Measurements from ENCODE around the gene DNAH8.
"Not testable (repeated sequence)": the region's sequence is repeated elsewhere in the genome, so short reads cannot be mapped to it uniquely, and the experiment has no call there.

DNAH8 gene

DNA sequence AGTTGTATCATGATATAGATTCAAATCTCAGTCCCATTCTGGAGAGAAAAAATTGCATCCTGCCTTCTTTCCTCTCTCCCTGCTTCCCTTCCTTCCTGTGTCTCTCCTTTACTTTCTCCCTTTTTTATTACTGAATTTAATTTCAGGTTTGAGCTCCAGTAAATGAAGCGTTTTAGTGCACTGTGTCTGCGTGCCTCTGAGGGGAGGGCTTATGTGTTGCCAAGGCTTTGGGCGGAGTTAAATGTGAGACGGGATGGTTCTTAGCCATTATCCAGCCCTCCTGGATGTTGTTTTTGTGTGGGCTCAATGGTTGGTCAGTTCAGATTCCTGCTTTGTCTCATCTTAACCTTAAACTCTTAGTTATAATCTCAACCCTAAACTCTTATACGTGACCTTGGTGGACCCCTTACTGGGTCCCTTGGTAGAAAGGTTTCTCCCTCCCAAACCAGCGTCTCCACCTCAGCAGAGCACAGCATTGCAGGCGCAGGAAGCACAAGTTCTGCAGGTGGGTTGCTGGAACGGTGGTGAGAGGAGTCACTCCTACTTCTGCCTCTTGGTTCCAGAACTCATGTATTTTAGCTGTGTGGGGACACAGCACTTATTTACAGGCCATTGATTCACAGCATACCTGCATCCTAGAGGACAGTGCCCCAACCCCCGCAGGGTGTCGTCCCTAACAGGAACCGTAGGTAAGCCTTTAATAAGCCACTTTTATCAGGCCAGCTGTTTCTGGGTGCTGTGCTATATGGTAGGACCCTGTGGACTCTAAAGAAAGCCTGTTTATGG lies 68.5 kb downstream of the DNAH8 start:
- peaks cover 5% of the 10 kb centered on the region; the same call in 1 of the 2 replicates for H3K4me1 ChIP-seq (ENCODE audit: insufficient read depth, low read length)
- H3K36me3 ChIP-seq (ENCODE audit: insufficient read depth, low read length), result no peaks in the 10 kb centered on the region
- H3K9me3 ChIP-seq (ENCODE audit: control insufficient read depth, insufficient read depth, low read length), result no peaks in the 10 kb centered on the region
- H3K9ac ChIP-seq (ENCODE audit: low read depth, low read length), result no peak overlapping the region

DNA sequence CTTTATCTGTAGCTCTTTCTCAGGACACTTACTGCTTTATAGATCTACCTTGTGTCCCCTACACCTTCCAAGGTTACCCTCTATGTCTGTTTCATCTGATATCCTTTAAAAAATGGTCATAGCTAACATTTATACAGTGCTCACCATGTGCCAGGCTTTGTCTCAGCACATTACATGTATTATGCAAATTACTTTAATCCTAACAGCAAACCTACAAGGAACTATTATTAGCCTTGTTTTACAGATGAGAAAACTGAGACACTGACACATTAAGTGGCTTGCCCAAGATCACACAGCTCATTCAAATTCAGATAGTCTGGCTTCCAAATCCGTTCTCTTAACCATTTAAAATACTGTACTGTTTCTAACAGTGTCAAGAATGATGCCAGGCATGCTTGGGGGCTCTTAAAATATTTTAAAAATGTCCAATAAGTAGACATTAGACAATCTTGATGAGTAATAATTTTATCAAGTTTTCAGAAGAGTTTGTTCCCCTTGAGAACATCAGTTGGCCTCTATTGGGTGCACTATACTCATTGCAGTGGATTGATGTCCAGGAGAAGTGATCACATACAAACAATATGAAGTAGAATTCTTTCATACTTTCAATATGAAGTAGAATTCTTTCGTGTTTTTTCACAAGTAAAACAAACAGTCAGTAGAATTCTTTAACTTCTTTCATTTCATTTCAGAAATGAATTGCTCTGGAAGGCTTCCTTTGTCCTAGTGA lies 69.6 kb downstream of the DNAH8 start:
- no peaks in the 10 kb centered on the region for H3K9me3 ChIP-seq (ENCODE audit: control insufficient read depth, insufficient read depth, low read length)
- H3K36me3 ChIP-seq (ENCODE audit: insufficient read depth, low read length), result no peaks in the 10 kb centered on the region
- no peak overlapping the region for H3K9ac ChIP-seq (ENCODE audit: low read depth, low read length)
- peaks cover 5% of the 10 kb centered on the region; the same call in 1 of the 2 replicates for H3K4me1 ChIP-seq (ENCODE audit: insufficient read depth, low read length)

DNA sequence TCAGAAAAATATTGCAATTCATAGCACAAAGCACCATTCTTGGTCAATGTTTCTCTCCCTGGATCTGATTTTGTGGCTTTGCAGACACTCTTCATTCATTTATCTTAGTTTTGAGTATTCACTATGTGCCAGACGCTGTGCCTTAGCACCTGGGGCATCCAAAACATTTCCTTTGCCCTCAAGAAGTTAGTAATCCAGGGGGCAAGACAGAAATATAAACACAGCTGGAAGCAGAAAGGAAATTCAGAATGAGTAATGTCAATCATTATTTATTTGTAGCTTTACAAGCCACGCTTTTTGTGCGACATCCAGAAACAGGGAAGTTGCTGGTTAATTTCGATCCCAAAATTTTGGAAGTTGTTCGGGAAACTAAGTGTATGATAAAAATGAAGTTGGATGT lies 71.4 kb downstream of the DNAH8 start:
- H3K9ac ChIP-seq (ENCODE audit: low read depth, low read length), result no peak overlapping the region
- no peaks in the 10 kb centered on the region for H3K36me3 ChIP-seq (ENCODE audit: insufficient read depth, low read length)
- no peaks in the 10 kb centered on the region for H3K9me3 ChIP-seq (ENCODE audit: control insufficient read depth, insufficient read depth, low read length)
- peaks cover 5% of the 10 kb centered on the region; the same call in 1 of the 2 replicates for H3K4me1 ChIP-seq (ENCODE audit: insufficient read depth, low read length)

DNA sequence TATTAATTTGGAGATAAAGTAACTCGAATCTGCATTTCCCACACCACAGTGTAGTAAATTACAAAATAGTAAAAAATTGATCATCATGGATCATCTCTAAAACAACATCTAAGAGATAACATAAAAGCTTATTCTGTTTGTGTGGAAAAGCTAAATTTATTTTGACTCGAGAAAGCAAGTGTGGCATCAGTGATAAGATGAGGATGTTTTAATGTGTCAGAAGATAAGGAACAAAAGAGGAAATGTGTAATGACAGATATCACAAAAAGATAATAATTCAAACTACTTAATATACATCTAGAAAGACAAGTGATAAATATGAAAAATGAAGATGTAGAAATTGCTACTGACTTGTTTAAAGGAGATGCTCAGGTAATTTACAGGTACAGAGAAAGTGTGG lies 74.1 kb downstream of the DNAH8 start:
- Histone ChIP-seq H3K4me1 (ENCODE audit: insufficient read depth, low read length) (peaks cover 2% of the 10 kb centered on the region; the same call in 1 of the 2 replicates), H3K9ac (ENCODE audit: low read depth, low read length) (no peak overlapping the region), H3K9me3 (ENCODE audit: control insufficient read depth, insufficient read depth, low read length) (no peaks in the 10 kb centered on the region), H3K36me3 (ENCODE audit: insufficient read depth, low read length) (no peaks in the 10 kb centered on the region)

DNA sequence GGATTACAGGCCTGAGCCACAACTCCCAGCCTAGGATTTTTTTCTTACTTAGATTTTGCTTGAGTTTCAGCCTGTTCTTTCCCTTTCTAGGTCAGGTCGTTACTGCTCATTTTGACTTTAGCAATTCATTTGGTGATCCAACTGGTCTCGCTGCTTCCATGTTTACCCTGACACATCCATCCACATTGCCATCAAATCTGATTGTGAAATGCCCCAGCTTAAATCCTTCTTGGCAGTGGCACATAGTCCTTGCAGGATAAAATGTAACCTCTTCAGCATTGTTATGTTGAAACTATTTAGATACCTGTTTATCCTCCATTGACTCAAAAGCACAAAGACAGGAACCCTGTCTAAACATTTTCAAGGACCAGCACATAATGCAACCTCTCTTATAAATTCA lies 77.2 kb downstream of the DNAH8 start:
- Histone ChIP-seq H3K9me3 (ENCODE audit: control insufficient read depth, insufficient read depth, low read length) (no peaks in the 10 kb centered on the region), H3K36me3 (ENCODE audit: insufficient read depth, low read length) (no peaks in the 10 kb centered on the region), H3K9ac (ENCODE audit: low read depth, low read length) (no peak overlapping the region), H3K4me1 (ENCODE audit: insufficient read depth, low read length) (peaks cover 4% of the 10 kb centered on the region; the same call in 1 of the 2 replicates)

DNA sequence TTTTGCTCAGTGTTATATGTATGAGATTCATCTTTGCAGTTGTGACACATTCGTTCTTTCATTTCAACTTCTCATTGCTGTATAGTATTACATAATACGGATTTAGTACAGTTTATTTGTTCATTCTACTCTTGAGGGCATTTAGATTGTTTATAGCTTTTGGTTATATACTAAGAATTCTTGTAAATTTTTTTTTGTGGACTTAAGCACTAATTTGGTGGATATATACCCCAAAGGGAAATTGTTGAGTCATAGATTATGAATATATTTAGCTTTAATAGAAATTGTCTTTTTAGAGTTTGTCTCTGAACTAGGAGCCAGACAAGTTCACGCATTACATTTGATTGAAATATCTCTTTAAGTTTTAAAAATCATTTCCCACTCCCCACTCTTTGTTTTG lies 79.6 kb downstream of the DNAH8 start:
- H3K9ac ChIP-seq (ENCODE audit: low read depth, low read length), result no peak overlapping the region
- peaks cover 6% of the 10 kb centered on the region for H3K4me1 ChIP-seq (ENCODE audit: insufficient read depth, low read length)
- no peaks in the 10 kb centered on the region for H3K36me3 ChIP-seq (ENCODE audit: insufficient read depth, low read length)
- H3K9me3 ChIP-seq (ENCODE audit: control insufficient read depth, insufficient read depth, low read length), result no peaks in the 10 kb centered on the region

DNA sequence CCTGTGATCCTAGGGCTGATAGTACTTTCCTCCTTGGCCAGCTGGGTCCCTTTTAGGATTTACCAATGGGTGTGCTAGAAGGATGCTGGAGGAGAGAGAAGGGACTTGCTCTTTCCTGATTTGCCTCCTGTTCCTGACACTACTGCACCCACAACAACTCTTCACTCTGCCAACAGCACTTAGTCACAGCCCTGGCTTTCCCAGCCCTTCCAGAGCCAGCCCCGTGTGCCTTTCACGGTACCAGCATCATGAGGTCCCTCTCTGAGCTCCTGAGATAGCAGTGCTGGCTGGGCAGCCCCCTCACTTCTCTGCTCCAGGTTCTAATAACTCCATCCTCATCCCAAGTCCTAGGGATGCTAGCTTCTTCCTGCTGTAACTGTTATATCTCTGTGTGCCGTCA lies 80.9 kb downstream of the DNAH8 start:
- Histone ChIP-seq H3K9ac (ENCODE audit: low read depth, low read length) (no peak overlapping the region), H3K4me1 (ENCODE audit: insufficient read depth, low read length) (peaks cover 6% of the 10 kb centered on the region), H3K9me3 (ENCODE audit: control insufficient read depth, insufficient read depth, low read length) (no peaks in the 10 kb centered on the region), H3K36me3 (ENCODE audit: insufficient read depth, low read length) (no peaks in the 10 kb centered on the region)

DNA sequence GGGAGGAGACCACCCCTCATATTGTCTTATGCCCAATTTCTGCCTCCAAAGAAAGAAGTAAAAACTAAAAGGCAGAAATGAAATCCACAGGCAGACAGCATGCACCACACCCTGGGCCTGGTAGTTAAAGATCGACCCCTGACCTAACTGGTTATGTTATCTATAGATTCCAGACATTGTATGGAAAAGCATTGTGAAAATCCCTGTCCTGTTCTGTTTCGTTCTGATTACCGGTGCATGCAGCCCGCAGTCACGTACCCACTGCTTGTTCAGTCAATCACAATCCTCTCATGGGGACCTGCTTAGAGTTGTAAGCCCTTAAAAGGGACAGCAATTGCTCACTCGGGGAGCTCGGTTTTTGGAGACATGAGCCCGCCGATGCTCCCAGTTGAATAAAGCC lies 81.3 kb downstream of the DNAH8 start:
- H3K9me3 ChIP-seq (ENCODE audit: control insufficient read depth, insufficient read depth, low read length); H3K9ac ChIP-seq (ENCODE audit: low read depth, low read length); H3K36me3 ChIP-seq (ENCODE audit: insufficient read depth, low read length); H3K4me1 ChIP-seq (ENCODE audit: insufficient read depth, low read length): not testable (repeated sequence)

DNA sequence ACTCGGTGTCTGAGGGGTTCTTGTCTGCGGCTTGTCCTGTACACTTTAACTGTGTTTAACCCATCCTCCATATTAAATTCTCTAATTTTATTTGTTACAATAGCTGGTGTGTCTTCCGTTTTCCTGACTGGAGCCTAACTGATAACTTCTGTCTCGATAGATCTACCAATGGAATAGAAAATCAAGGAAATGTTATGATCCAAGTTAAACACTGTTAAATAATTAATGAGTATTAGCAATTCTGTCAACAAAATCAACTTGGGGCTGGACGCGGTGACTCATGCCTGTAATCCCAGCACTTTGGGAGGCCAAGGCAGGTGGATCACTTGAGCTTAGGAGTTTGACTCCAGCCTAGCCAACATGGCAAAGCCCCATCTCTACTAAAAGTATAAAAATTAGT lies 81.7 kb downstream of the DNAH8 start:
- Histone ChIP-seq H3K9me3 (ENCODE audit: control insufficient read depth, insufficient read depth, low read length) (no peaks in the 10 kb centered on the region), H3K4me1 (ENCODE audit: insufficient read depth, low read length) (peaks cover 6% of the 10 kb centered on the region), H3K36me3 (ENCODE audit: insufficient read depth, low read length) (no peaks in the 10 kb centered on the region), H3K9ac (ENCODE audit: low read depth, low read length) (no peak overlapping the region)

DNA sequence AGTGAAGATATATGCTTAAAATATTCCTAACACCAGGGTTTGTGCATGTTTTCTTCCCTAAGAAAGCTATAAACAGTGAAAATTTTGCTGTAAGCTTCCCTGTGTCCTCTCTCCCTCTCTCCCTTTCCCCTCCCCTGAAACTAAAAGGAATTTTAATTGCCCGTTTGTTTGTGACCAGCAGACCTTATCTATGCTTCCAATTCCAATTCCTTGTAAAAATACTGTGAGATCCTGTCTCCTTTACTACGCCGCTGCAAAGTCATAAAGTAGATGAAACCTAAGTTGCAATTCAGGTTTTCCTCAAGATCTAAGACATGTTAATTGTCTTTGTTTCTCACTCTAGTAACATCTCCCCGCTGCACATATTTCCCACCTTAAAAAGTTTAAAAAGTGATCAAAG lies 82.3 kb downstream of the DNAH8 start:
- H3K9me3 ChIP-seq (ENCODE audit: control insufficient read depth, insufficient read depth, low read length), result no peaks in the 10 kb centered on the region
- no peaks in the 10 kb centered on the region for H3K36me3 ChIP-seq (ENCODE audit: insufficient read depth, low read length)
- H3K4me1 ChIP-seq (ENCODE audit: insufficient read depth, low read length), result peaks cover 6% of the 10 kb centered on the region
- no peak overlapping the region for H3K9ac ChIP-seq (ENCODE audit: low read depth, low read length)

DNA sequence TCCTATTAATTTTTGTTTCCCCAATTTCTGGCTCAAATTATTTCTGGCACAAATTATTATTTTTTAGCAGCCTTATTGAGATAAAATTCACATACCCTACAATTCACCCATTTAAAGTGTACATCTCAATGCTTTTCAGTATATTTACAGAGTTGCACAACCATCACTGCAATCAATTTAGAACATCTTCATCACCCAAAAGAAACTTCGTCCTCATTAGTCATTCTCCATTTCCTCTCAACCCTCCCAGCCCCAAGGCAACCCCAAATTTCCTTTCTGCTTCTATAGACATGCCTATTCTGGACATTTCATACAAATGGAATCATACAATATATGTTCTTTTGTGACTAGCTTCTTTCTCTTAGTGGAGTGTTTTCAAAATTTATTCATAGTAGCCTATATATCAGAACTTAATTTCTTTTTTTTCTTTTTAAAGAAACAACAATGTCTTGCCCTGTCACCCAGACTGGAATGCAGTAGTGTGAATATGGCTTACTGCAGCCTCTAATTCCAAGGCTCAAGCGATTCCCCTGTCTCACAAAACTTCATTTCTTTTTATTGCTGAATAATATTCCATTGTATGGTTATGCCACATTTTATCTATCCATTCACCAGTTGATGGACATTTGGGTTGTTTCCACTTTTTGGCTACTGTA lies 84.5 kb downstream of the DNAH8 start:
- Histone ChIP-seq H3K9ac (ENCODE audit: low read depth, low read length) (no peak overlapping the region), H3K9me3 (ENCODE audit: control insufficient read depth, insufficient read depth, low read length) (no peaks in the 10 kb centered on the region), H3K36me3 (ENCODE audit: insufficient read depth, low read length) (no peaks in the 10 kb centered on the region), H3K4me1 (ENCODE audit: insufficient read depth, low read length) (peaks cover 6% of the 10 kb centered on the region)

DNA sequence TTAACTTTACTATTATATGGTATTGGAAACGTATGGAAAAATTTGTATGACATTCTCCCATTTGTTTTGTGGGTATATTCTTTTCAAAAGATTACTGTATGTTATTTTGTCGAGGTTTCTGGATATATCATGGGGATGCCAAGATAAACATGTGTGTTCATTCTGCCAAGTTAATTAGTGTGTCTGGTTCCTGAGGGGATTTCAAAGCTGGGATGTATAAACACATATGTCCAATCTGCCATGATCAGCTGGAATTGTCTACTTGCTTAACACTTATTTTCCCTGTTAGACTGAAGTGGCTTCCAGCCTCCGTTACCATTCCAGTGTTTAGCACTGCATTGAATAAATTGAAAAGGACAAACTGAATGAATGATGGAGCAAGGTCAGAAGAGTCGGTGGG lies 86.2 kb downstream of the DNAH8 start:
- H3K9ac ChIP-seq (ENCODE audit: low read depth, low read length), result no peak overlapping the region
- H3K36me3 ChIP-seq (ENCODE audit: insufficient read depth, low read length), result no peaks in the 10 kb centered on the region
- H3K4me1 ChIP-seq (ENCODE audit: insufficient read depth, low read length), result peaks cover 6% of the 10 kb centered on the region
- no peaks in the 10 kb centered on the region for H3K9me3 ChIP-seq (ENCODE audit: control insufficient read depth, insufficient read depth, low read length)

DNA sequence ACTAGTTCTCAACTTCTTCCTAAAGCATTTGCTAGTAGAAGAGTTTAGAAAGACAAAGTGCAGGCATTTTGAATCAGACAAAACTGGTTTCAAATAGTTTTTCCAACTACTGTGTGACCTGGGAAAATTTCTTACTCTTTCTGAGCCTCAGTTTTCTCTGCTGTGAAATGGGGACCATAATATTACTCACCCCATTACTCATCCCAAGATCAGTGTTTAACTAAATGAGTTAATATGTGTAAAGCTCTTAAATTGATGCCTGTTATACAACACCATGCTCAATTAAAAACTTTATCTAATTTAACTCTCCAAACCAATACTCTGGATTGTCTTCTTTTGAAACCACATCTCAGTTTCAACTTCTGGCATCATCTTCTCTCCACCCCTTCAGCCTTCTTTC lies 87.4 kb downstream of the DNAH8 start:
- Histone ChIP-seq H3K9ac (ENCODE audit: low read depth, low read length) (no peak overlapping the region), H3K9me3 (ENCODE audit: control insufficient read depth, insufficient read depth, low read length) (no peaks in the 10 kb centered on the region), H3K4me1 (ENCODE audit: insufficient read depth, low read length) (peaks cover under 1% of the 10 kb centered on the region), H3K36me3 (ENCODE audit: insufficient read depth, low read length) (no peaks in the 10 kb centered on the region)

DNA sequence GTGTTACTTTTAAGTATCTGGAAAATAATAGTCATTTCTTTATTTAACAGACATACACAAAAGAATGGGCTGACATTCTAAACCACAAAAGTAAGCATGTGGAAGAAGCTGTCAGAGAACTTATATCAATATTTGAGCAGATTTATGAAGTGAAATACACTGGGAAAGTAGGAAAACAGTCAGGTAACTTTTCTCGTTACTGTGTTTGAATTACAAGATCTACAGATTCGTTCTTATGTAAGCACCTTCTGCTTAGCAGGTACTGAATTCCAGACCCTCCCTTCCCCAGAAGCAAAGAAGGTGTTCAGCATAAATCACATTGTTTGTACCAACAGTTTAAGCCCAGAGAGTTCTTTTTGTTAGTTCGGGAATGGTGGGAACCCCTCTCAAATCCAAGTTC lies 88.0 kb downstream of the DNAH8 start:
- Histone ChIP-seq H3K36me3 (ENCODE audit: insufficient read depth, low read length) (no peaks in the 10 kb centered on the region), H3K9ac (ENCODE audit: low read depth, low read length) (no peak overlapping the region), H3K4me1 (ENCODE audit: insufficient read depth, low read length) (no peaks in the 10 kb centered on the region), H3K9me3 (ENCODE audit: control insufficient read depth, insufficient read depth, low read length) (no peaks in the 10 kb centered on the region)

DNA sequence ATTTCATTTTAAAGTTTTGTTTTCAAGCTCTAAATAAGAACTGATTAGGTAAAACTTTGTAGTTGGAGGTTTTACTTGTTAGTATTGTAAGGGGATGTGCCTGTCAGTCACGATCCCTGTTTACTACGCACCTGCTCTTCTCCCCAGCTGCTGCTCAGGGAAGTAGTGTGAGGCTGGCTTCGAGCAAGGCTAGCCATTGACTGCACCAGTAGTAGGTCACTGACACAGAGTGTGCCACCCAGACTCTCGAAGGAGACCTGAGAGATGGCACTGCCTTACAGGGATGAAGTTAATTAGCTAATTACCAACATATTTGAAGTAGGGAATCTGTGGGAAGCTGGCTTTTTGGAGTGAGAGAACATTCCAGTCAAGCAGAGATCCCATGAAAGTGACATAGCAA lies 89.2 kb downstream of the DNAH8 start:
- no peak overlapping the region for H3K9ac ChIP-seq (ENCODE audit: low read depth, low read length)
- H3K4me1 ChIP-seq (ENCODE audit: insufficient read depth, low read length), result no peaks in the 10 kb centered on the region
- H3K36me3 ChIP-seq (ENCODE audit: insufficient read depth, low read length), result no peaks in the 10 kb centered on the region
- no peaks in the 10 kb centered on the region for H3K9me3 ChIP-seq (ENCODE audit: control insufficient read depth, insufficient read depth, low read length)

Measured in ES-I3 (cell line).